DOHH2 (cell line): ENCODE results near the gene HYDIN.

Experiments used
- H3F3A ChIP-seq: fragments of 200-600 bp; sonication (generic), shearing (Covaris generic); 2 replicates; pipeline ENCODE4 v1.6.0; 2016; ENCODE audit warnings: antibody characterized with exemption, mild to moderate bottlenecking; ENCODE audit not compliant: control insufficient read depth, insufficient read depth
- H3K27ac ChIP-seq: fragments of 200-600 bp; sonication (generic); 2 replicates; pipeline ENCODE4 v1.5.1; 2014; ENCODE audit warnings: low read depth, mild to moderate bottlenecking, low read length, moderate library complexity
- H3K27me3 ChIP-seq: fragments of 200-600 bp; sonication (generic); 2 replicates; pipeline ENCODE4 v1.6.1; 2014; ENCODE audit warnings: mild to moderate bottlenecking, low read length, mixed read lengths; ENCODE audit not compliant: control insufficient read depth
- H3K36me3 ChIP-seq: fragments of 200-600 bp; sonication (generic); 2 replicates; pipeline ENCODE4 v1.6.1; 2014; ENCODE audit warnings: mild to moderate bottlenecking, low read length, moderate library complexity, mixed read lengths; ENCODE audit not compliant: control insufficient read depth
- H3K4me1 ChIP-seq: fragments of 200-600 bp; sonication (generic); 2 replicates; pipeline ENCODE4 v1.6.1; 2014; ENCODE audit warnings: mild to moderate bottlenecking, low read length, mixed read lengths; ENCODE audit not compliant: control insufficient read depth
- H3K4me2 ChIP-seq: fragments of 200-600 bp; sonication (generic); 2 replicates; pipeline ENCODE4 v1.6.0; 2014; ENCODE audit warnings: mild to moderate bottlenecking, low read length, moderate library complexity
- H3K4me3 ChIP-seq: fragments of 200-600 bp; sonication (generic); 2 replicates; pipeline ENCODE4 v1.5.1; 2014; ENCODE audit warnings: mild to moderate bottlenecking, low read length, mixed read lengths
- H3K79me2 ChIP-seq: fragments of 200-600 bp; sonication (generic); 2 replicates; pipeline ENCODE4 v1.6.1; 2014; ENCODE audit warnings: mild to moderate bottlenecking, low read length, mixed read lengths; ENCODE audit not compliant: control insufficient read depth
- H3K9me2 ChIP-seq: fragments of 200-600 bp; sonication (generic); replicated peaks from 2 replicates; pipeline ENCODE4 v1.6.1; 2014; ENCODE audit warnings: mild to moderate bottlenecking, low read length, mixed read lengths; ENCODE audit not compliant: control insufficient read depth
- H3K9me3 ChIP-seq: fragments of 200-600 bp; sonication (generic); 2 replicates; pipeline ENCODE4 v1.6.1; 2014; ENCODE audit warnings: antibody characterized with exemption, low read length, mixed read lengths; ENCODE audit not compliant: control insufficient read depth, insufficient read depth
- H4K20me1 ChIP-seq: fragments of 200-600 bp; sonication (generic); 2 replicates; pipeline ENCODE4 v1.6.0; 2014; ENCODE audit warnings: low read depth, mild to moderate bottlenecking, antibody characterized with exemption, low read length, moderate library complexity; ENCODE audit not compliant: control insufficient read depth, insufficient read depth
- CTCF ChIP-seq: fragments of 200-600 bp; sonication (generic); IDR thresholded peaks from one replicate; pipeline ENCODE4 v1.5.1; 2014; ENCODE audit warnings: antibody characterized with exemption, mild to moderate bottlenecking, low read depth, low read length; ENCODE audit not compliant: poor library complexity, severe bottlenecking
- EZH2phosphoT487 ChIP-seq: fragments of 200-600 bp; sonication (generic); IDR thresholded peaks from 2 replicates; pipeline ENCODE4 v1.6.1; 2017; ENCODE audit warnings: borderline replicate concordance, mild to moderate bottlenecking, antibody characterized with exemption, low read length, moderate library complexity, mixed read lengths

Gene HYDIN

GRCh38 chr16:70782237-70782636 lies 448.3 kb downstream of the HYDIN start:
- TF ChIP-seq EZH2phosphoT487 (no peak), CTCF (no peak)
- H3K27ac ChIP-seq = no peak overlapping the region
- H3K36me3 ChIP-seq = peaks cover 79% of the 10 kb centered on the region
- no peaks in the 10 kb centered on the region for H3K9me3 ChIP-seq
- no peaks in the 10 kb centered on the region for H3K4me1 ChIP-seq
- H3K9me2 ChIP-seq = no peaks in the 10 kb centered on the region
- H3K4me2 ChIP-seq = no peak overlapping the region
- H4K20me1 ChIP-seq = no peaks in the 10 kb centered on the region
- H3K27me3 ChIP-seq = no peaks in the 10 kb centered on the region
- no peaks in the 10 kb centered on the region for H3F3A ChIP-seq
- no peak overlapping the region for H3K4me3 ChIP-seq
- H3K79me2 ChIP-seq = no peaks in the 10 kb centered on the region

- Histone ChIP-seq H3K27me3 (no peaks in the 10 kb centered on the region), H3K9me3 (no peaks in the 10 kb centered on the region), H3K79me2 (no peaks in the 10 kb centered on the region), H3K9me2 (no peaks in the 10 kb centered on the region), H3F3A (no peaks in the 10 kb centered on the region), H3K4me1 (no peaks in the 10 kb centered on the region), H3K4me2 (no peak overlapping the region), H3K27ac (no peak overlapping the region), H3K4me3 (no peak overlapping the region), H4K20me1 (no peaks in the 10 kb centered on the region), H3K36me3 (peaks cover 79% of the 10 kb centered on the region)
- TF ChIP-seq EZH2phosphoT487 = no peak
- TF ChIP-seq CTCF = no peak
Measured at GRCh38 chr16:70781800-70782199, 448.7 kb downstream of the HYDIN start.

GRCh38 chr16:70780546-70780945 lies 450.0 kb downstream of the HYDIN start:
- no peak overlapping the region for H3K27ac ChIP-seq
- no peak overlapping the region for H3K4me3 ChIP-seq
- no peaks in the 10 kb centered on the region for H3F3A ChIP-seq
- H3K9me3 ChIP-seq = no peaks in the 10 kb centered on the region
- no peaks in the 10 kb centered on the region for H3K79me2 ChIP-seq
- no peaks in the 10 kb centered on the region for H3K27me3 ChIP-seq
- H3K36me3 ChIP-seq = peaks cover 68% of the 10 kb centered on the region
- H3K9me2 ChIP-seq = no peaks in the 10 kb centered on the region
- H3K4me1 ChIP-seq = no peaks in the 10 kb centered on the region
- TF ChIP-seq CTCF (no peak), EZH2phosphoT487 (no peak)
- no peak overlapping the region for H3K4me2 ChIP-seq
- H4K20me1 ChIP-seq = no peaks in the 10 kb centered on the region

- no peaks in the 10 kb centered on the region for H3K79me2 ChIP-seq
- H3K27ac ChIP-seq = no peak overlapping the region
- H3K4me2 ChIP-seq = no peak overlapping the region
- H4K20me1 ChIP-seq = no peaks in the 10 kb centered on the region
- H3K9me3 ChIP-seq = no peaks in the 10 kb centered on the region
- H3K27me3 ChIP-seq = no peaks in the 10 kb centered on the region
- H3K9me2 ChIP-seq = no peaks in the 10 kb centered on the region
- H3F3A ChIP-seq = no peaks in the 10 kb centered on the region
- no peak overlapping the region for H3K4me3 ChIP-seq
- H3K4me1 ChIP-seq = no peaks in the 10 kb centered on the region
- no peak for TF ChIP-seq EZH2phosphoT487
- no peak for TF ChIP-seq CTCF
- peaks cover 57% of the 10 kb centered on the region for H3K36me3 ChIP-seq
Measured at GRCh38 chr16:70779361-70779760, 451.2 kb downstream of the HYDIN start.
